Muscle layer of colon (tissue), 2 donors: ENCODE data around the gene HMCN1.

Experiments used
- H3K27ac ChIP-seq: one replicate; pipeline ENCODE4 v1.7.0; 2013; ENCODE audit warnings: low read depth, mild to moderate bottlenecking, low read length, moderate library complexity
- H3K27me3 ChIP-seq, 2 donors: one replicate each; pipeline ENCODE4 v1.7.0; 2013; ENCODE audit warnings: low read length in 2 of 2, mild to moderate bottlenecking in 2 of 2; ENCODE audit not compliant: insufficient read depth in 2 of 2, control insufficient read depth in 1 of 2
- H3K36me3 ChIP-seq: one replicate; pipeline ENCODE4 v1.7.0; 2013; ENCODE audit warnings: mild to moderate bottlenecking, low read length; ENCODE audit not compliant: insufficient read depth
- H3K4me1 ChIP-seq: one replicate; pipeline ENCODE4 v1.7.0; 2013; ENCODE audit warnings: mild to moderate bottlenecking, low read length; ENCODE audit not compliant: insufficient read depth
- H3K4me3 ChIP-seq, 2 donors: one replicate each; pipeline ENCODE4 v1.7.0; 2013; ENCODE audit warnings: low read length in 2 of 2, low read depth in 1 of 2, mild to moderate bottlenecking in 1 of 2, moderate library complexity in 1 of 2
- H3K9ac ChIP-seq: one replicate; pipeline ENCODE4 v1.7.0; 2013; ENCODE audit warnings: low read length
- H3K9me3 ChIP-seq: one replicate; pipeline ENCODE4 v1.7.0; 2013; ENCODE audit warnings: mild to moderate bottlenecking, low read length
- donor health status: abdominal sarcoma.
- donor health status: Adenocarcinoma of cecum.

HMCN1 gene

GRCh38 chr1:185719021-185719420, 15.2 kb upstream of the HMCN1 start:
- no peaks in the 10 kb centered on the region for H3K4me1 ChIP-seq
- no peak overlapping the region for H3K9ac ChIP-seq
- no peak overlapping the region for H3K4me3 ChIP-seq
- H3K27me3 ChIP-seq: no peaks in the 10 kb centered on the region
- H3K9me3 ChIP-seq: no peaks in the 10 kb centered on the region
- no peaks in the 10 kb centered on the region for H3K36me3 ChIP-seq
- H3K27ac ChIP-seq: no peak overlapping the region

GRCh38 chr1:185720633-185721272, 13.4 kb upstream of the HMCN1 start:
- no peaks in the 10 kb centered on the region for H3K36me3 ChIP-seq
- H3K9ac ChIP-seq: no peak overlapping the region
- no peak overlapping the region for H3K4me3 ChIP-seq
- H3K4me1 ChIP-seq: no peaks in the 10 kb centered on the region
- no peak overlapping the region for H3K27ac ChIP-seq
- H3K9me3 ChIP-seq: no peaks in the 10 kb centered on the region
- no peaks in the 10 kb centered on the region for H3K27me3 ChIP-seq

- Histone ChIP-seq H3K27ac (no peak overlapping the region), H3K9me3 (no peaks in the 10 kb centered on the region), H3K36me3 (no peaks in the 10 kb centered on the region), H3K4me1 (no peaks in the 10 kb centered on the region), H3K27me3 (no peaks in the 10 kb centered on the region), H3K4me3 (no peak overlapping the region), H3K9ac (no peak overlapping the region)
These were observed 12.6 kb upstream of the HMCN1 start for GRCh38 chr1:185721553-185721952.

GRCh38 chr1:185722098-185722497, 12.1 kb upstream of the HMCN1 start:
- H3K27me3 ChIP-seq: no peaks in the 10 kb centered on the region
- H3K9me3 ChIP-seq: no peaks in the 10 kb centered on the region
- H3K27ac ChIP-seq: no peak overlapping the region
- H3K36me3 ChIP-seq: no peaks in the 10 kb centered on the region
- no peak overlapping the region for H3K9ac ChIP-seq
- H3K4me1 ChIP-seq: no peaks in the 10 kb centered on the region
- H3K4me3 ChIP-seq: no peak overlapping the region

- Histone ChIP-seq H3K9ac (no peak overlapping the region), H3K4me3 (no peak overlapping the region), H3K27me3 (no peaks in the 10 kb centered on the region), H3K27ac (no peak overlapping the region), H3K4me1 (no peaks in the 10 kb centered on the region), H3K9me3 (no peaks in the 10 kb centered on the region), H3K36me3 (no peaks in the 10 kb centered on the region)
These were observed 6.5 kb upstream of the HMCN1 start for GRCh38 chr1:185727726-185728125.

- Histone ChIP-seq H3K36me3 (no peaks in the 10 kb centered on the region), H3K9ac (no peak overlapping the region), H3K27ac (no peak overlapping the region), H3K27me3 (no peaks in the 10 kb centered on the region), H3K4me1 (peaks cover 6% of the 10 kb centered on the region), H3K9me3 (no peaks in the 10 kb centered on the region), H3K4me3 (no peak overlapping the region)
These were observed 2.7 kb upstream of the HMCN1 start for GRCh38 chr1:185731446-185731845.

- no peaks in the 10 kb centered on the region for H3K27me3 ChIP-seq
- H3K9ac ChIP-seq: no peak overlapping the region
- no peak overlapping the region for H3K4me3 ChIP-seq
- H3K4me1 ChIP-seq: peaks cover 6% of the 10 kb centered on the region
- H3K27ac ChIP-seq: no peak overlapping the region
- no peaks in the 10 kb centered on the region for H3K36me3 ChIP-seq
- H3K9me3 ChIP-seq: no peaks in the 10 kb centered on the region
These were observed 1.2 kb upstream of the HMCN1 start for GRCh38 chr1:185732951-185733350.

- no peaks in the 10 kb centered on the region for H3K9me3 ChIP-seq
- peak overlapping the region; percentile 51 for H3K9ac ChIP-seq
- H3K4me1 ChIP-seq: peaks cover 6% of the 10 kb centered on the region
- H3K27ac ChIP-seq: no peak overlapping the region
- peak overlapping the region; percentile 61 to 80 for H3K4me3 ChIP-seq
- H3K36me3 ChIP-seq: no peaks in the 10 kb centered on the region
- H3K27me3 ChIP-seq: no peaks in the 10 kb centered on the region
These were observed 924 bp downstream of the HMCN1 start for GRCh38 chr1:185734929-185735700.

- peak overlapping the region; percentile 51 for H3K9ac ChIP-seq
- peak overlapping the region; percentile 23 to 61 for H3K4me3 ChIP-seq
- H3K27ac ChIP-seq: peak overlapping the region; percentile 21
- H3K36me3 ChIP-seq: no peaks in the 10 kb centered on the region
- H3K4me1 ChIP-seq: peaks cover 6% of the 10 kb centered on the region
- H3K27me3 ChIP-seq: no peaks in the 10 kb centered on the region
- no peaks in the 10 kb centered on the region for H3K9me3 ChIP-seq
These were observed 1.5 kb downstream of the HMCN1 start for GRCh38 chr1:185735701-185736064.

- H3K27ac ChIP-seq: no peak overlapping the region
- peaks cover under 1% of the 10 kb centered on the region for H3K4me1 ChIP-seq
- H3K4me3 ChIP-seq: no peak overlapping the region
- H3K9me3 ChIP-seq: no peaks in the 10 kb centered on the region
- no peaks in the 10 kb centered on the region for H3K36me3 ChIP-seq
- H3K27me3 ChIP-seq: no peaks in the 10 kb centered on the region
- no peak overlapping the region for H3K9ac ChIP-seq
These were observed 5.8 kb downstream of the HMCN1 start for GRCh38 chr1:185739967-185740366.

GRCh38 chr1:185741551-185741950, 7.4 kb downstream of the HMCN1 start:
- H3K27me3 ChIP-seq: no peaks in the 10 kb centered on the region
- no peak overlapping the region for H3K9ac ChIP-seq
- no peak overlapping the region for H3K27ac ChIP-seq
- no peaks in the 10 kb centered on the region for H3K9me3 ChIP-seq
- H3K36me3 ChIP-seq: no peaks in the 10 kb centered on the region
- H3K4me1 ChIP-seq: no peaks in the 10 kb centered on the region
- no peak overlapping the region for H3K4me3 ChIP-seq

GRCh38 chr1:185742403-185742802, 8.2 kb downstream of the HMCN1 start:
- no peaks in the 10 kb centered on the region for H3K9me3 ChIP-seq

More at GRCh38 chr1:185742403-185742802, 8.2 kb downstream of the HMCN1 start:
- Histone ChIP-seq H3K4me1 (no peaks in the 10 kb centered on the region), H3K4me3 (no peak overlapping the region), H3K9ac (no peak overlapping the region), H3K27ac (no peak overlapping the region), H3K27me3 (no peaks in the 10 kb centered on the region), H3K36me3 (no peaks in the 10 kb centered on the region)
